ENCODE measurements around the gene PPEF1. TPM values are rescaled to one million over a fixed set of nuclear protein-coding genes. Genes with fewer than 3 reads are reported as not detected.

PPEF1 gene
- total and polyA plus RNA-seq, 2 of the 4 experiments (the other 2 are of a cell fraction) = not detected

DNA sequence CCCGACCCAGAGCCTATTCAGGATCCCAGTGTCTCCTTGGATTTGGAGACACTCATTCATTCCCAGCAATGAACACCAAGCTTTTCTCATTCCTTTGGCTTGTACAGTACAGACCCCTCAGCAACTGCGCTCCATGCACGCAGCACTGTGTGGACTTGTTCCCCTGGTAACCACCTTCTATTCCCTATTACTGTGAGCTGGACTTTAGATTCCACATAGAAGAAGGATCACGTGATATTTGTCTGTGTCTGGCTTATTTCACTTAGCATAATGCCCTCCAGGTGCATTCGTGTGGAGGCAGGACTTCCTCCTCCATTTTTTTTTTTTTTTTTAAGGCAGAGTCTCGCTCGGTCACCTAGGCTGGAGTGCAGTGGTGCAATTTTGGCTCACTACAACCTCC is 170.0 kb downstream of the PPEF1 start:
- dilution Hi-C loops (cut with HindIII; ENCODE audit: low sequenced_read_pairs, unreplicated experiment) = no loop called here
- Histone ChIP-seq H3K4me3 (ENCODE audit: insufficient read depth, low read depth, low read length) (no peak overlapping the region), H3K9me1 (ENCODE audit: insufficient read depth, low read length) (no peaks in the 10 kb centered on the region), H2AFZ (replicated peaks; ENCODE audit: low read length, poor library complexity) (no peak overlapping the region), H3K79me1 (ENCODE audit: low read depth in 1 of 2, low read length in 2 of 2) (no peaks in the 10 kb centered on the region), H3K14ac (replicated peaks; ENCODE audit: low read depth, low read length) (no peak overlapping the region), H3K18ac (ENCODE audit: low read depth, low read length) (no peak overlapping the region), H3K4ac (ENCODE audit: low read depth, low read length) (no peak overlapping the region), H3K27ac (ENCODE audit: insufficient read depth, low read length) (no peak overlapping the region), H4K5ac (ENCODE audit: low read depth, low read length) (no peak overlapping the region), H2AK5ac (ENCODE audit: low read depth, low read length) (no peak overlapping the region), H3K9me3 (ENCODE audit: control insufficient read depth, insufficient read depth, low read length) (peaks cover 4% of the 10 kb centered on the region; the same call in 1 of the 2 replicates), H2BK5ac (ENCODE audit: low read depth, low read length, poor library complexity, severe bottlenecking) (no peak overlapping the region), H4K91ac (ENCODE audit: insufficient read depth, low read depth, low read length) (no peak overlapping the region), H4K20me1 (ENCODE audit: insufficient read depth, low read length) (no peaks in the 10 kb centered on the region), H3K36me3 (ENCODE audit: control insufficient read depth, insufficient read depth, low read length) (no peaks in the 10 kb centered on the region), H3K27me3 (ENCODE audit: control insufficient read depth, insufficient read depth, low read length) (no peaks in the 10 kb centered on the region; the same call in 1 of the 2 replicates), H3K23ac (ENCODE audit: low read depth, low read length) (no peak overlapping the region), H2BK120ac (ENCODE audit: low read depth, low read length) (no peak overlapping the region), H3K56ac (ENCODE audit: extremely low read depth, insufficient read depth, low read length) (no peak overlapping the region), H3K4me2 (ENCODE audit: low read depth, low read length) (no peak overlapping the region), H3K9ac (ENCODE audit: low read depth, low read length) (no peak overlapping the region), H2BK20ac (ENCODE audit: low read depth, low read length) (no peak overlapping the region), H2AK9ac (replicated peaks; ENCODE audit: low read depth, low read length, poor library complexity) (no peak overlapping the region), H2BK15ac (ENCODE audit: low read depth, low read length) (no peak overlapping the region), H4K8ac (ENCODE audit: low read depth in 2 of 2, low read length in 2 of 2) (no peak overlapping the region), H3K4me1 (ENCODE audit: control insufficient read depth, insufficient read depth, low read length) (peaks cover 2% of the 10 kb centered on the region; the same call in 1 of the 2 replicates)
- in situ Hi-C loops (cut with MboI; ENCODE audit: low sequenced_read_pairs) = no loop called here
- DNase-seq = no peak
- no peak for ATAC-seq (ENCODE audit: low read depth)
- intact Hi-C loops (cut with micrococcal nuclease) = no loop called here
- CTCF ChIA-PET = interaction anchor here (0.6 kb wide), 1 partner anchor 665 kb away, joined by 3 read pairs; no protein-coding TSS in a partner anchor
- 50% methylated on average over 2 of the region's 7 CpGs; no CpG with 5 or more reads in 1 of the 2 experiments for WGBS, 2 experiments (ENCODE audit: extremely low coverage in 2 of 2, insufficient read length in 1 of 2)
- TF ChIP-seq, protein P1, sequence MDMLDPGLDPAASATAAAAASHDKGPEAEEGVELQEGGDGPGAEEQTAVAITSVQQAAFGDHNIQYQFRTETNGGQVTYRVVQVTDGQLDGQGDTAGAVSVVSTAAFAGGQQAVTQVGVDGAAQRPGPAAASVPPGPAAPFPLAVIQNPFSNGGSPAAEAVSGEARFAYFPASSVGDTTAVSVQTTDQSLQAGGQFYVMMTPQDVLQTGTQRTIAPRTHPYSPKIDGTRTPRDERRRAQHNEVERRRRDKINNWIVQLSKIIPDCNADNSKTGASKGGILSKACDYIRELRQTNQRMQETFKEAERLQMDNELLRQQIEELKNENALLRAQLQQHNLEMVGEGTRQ (IDR thresholded peaks at IDR 0.05; ENCODE audit: low read depth, low read length) = no peak
- no peak for TF ChIP-seq FOS (IDR thresholded peaks at IDR 0.05; ENCODE audit: low read depth, low read length)
- TF ChIP-seq, protein P2, sequence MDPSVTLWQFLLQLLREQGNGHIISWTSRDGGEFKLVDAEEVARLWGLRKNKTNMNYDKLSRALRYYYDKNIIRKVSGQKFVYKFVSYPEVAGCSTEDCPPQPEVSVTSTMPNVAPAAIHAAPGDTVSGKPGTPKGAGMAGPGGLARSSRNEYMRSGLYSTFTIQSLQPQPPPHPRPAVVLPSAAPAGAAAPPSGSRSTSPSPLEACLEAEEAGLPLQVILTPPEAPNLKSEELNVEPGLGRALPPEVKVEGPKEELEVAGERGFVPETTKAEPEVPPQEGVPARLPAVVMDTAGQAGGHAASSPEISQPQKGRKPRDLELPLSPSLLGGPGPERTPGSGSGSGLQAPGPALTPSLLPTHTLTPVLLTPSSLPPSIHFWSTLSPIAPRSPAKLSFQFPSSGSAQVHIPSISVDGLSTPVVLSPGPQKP (IDR thresholded peaks at IDR 0.05; ENCODE audit: borderline replicate concordance, low read depth, low read length) = no peak
- no TSS peak for BruUV-seq (replicated peaks)
- POLR2A ChIA-PET (ENCODE audit: unreplicated experiment) = no interaction called here

Other genes with a start within 250 kb of the PPEF1 start
- not detected in 2 replicates for gene RS1, start 35.5 kb upstream of the PPEF1 start, total RNA-seq (2012; rRNA removed)
- gene RS1, start 35.5 kb upstream of the PPEF1 start, polyA plus RNA-seq (2012; rRNA removed) = not detected in 2 replicates